Gastroesophageal sphincter (tissue), 4 donors: ENCODE data around the gene PADI4. TPM values are rescaled to one million over a fixed set of nuclear protein-coding genes. Genes with fewer than 3 reads are reported as not detected.

Source experiments
- ATAC-seq: fragments of 150-250 bp; one replicate; pipeline ENCODE4 v1.9.1; 2016; ENCODE audit warnings: mild to moderate bottlenecking, moderate library complexity
- H3K27ac ChIP-seq, 4 donors: fragments of 200-600 bp; sonication (generic) in 3 of 4; 1 replicate in 3 of 4; 2 replicates in 1 of 4; pipeline ENCODE4 v1.5.1; 2016 to 2019
- H3K27me3 ChIP-seq: fragments of 200-600 bp; sonication (generic); one replicate; pipeline ENCODE4 v1.5.1; 2019
- H3K36me3 ChIP-seq, 2 donors: fragments of 200-600 bp; sonication (generic); one replicate each; pipeline ENCODE4 v1.5.1; 2019; ENCODE audit warnings: control low read depth in 1 of 2
- H3K4me1 ChIP-seq, 3 donors: fragments of 200-600 bp; sonication (generic); 1 replicate in 2 of 3; 2 replicates in 1 of 3; pipeline ENCODE4 v1.5.1; 2016 to 2019; ENCODE audit warnings: control low read depth in 2 of 3
- H3K4me3 ChIP-seq, 2 donors: fragments of 200-600 bp; sonication (generic); one replicate each; pipeline ENCODE4 v1.5.1; 2019; ENCODE audit warnings: mild to moderate bottlenecking in 1 of 2, moderate library complexity in 1 of 2
- H3K9me3 ChIP-seq, 3 donors: fragments of 200-600 bp; sonication (generic); one replicate each; pipeline ENCODE4 v1.5.1; 2017 to 2019; ENCODE audit warnings: control low read depth in 2 of 3
- CTCF ChIP-seq, 4 experiments: fragments of 200-600 bp in 2 of 4; fragments of 450-650 bp in 2 of 4; sonication (generic) in 1 of 4; IDR thresholded peaks; one replicate each; pipeline ENCODE4 v1.5.1; 2017 to 2019; ENCODE audit warnings: antibody characterized with exemption in 4 of 4, mild to moderate bottlenecking in 2 of 4, moderate library complexity in 2 of 4
- EP300 ChIP-seq: sonication (generic); formaldehyde crosslinking; IDR thresholded peaks from one replicate; pipeline ENCODE4 v1.6.1; 2017; ENCODE audit warnings: antibody characterized with exemption, mild to moderate bottlenecking
- POLR2A ChIP-seq, 2 donors: fragments of 450-650 bp; IDR thresholded peaks; one replicate each; pipeline ENCODE4 v1.6.1; 2017; ENCODE audit warnings: antibody characterized with exemption in 2 of 2, mild to moderate bottlenecking in 2 of 2, moderate library complexity in 1 of 2
- POLR2AphosphoS5 ChIP-seq: sonication (generic); formaldehyde crosslinking; IDR thresholded peaks from one replicate; pipeline ENCODE4 v1.6.1; 2017; ENCODE audit warnings: antibody characterized with exemption
- WGBS, 2 donors: methylation state at CpG; one replicate each; pipeline ENCODE4 v1.1.5; 2018; ENCODE audit warnings: low coverage in 1 of 2; 5-methylcytosine and 5-hydroxymethylcytosine counted together
- total RNA-seq, 4 donors: library from RNA; depleted of rRNA; stranded (reverse); fragments of >200 nt; gene quantifications; one replicate each; pipeline ENCODE4 v1.1.0, GENCODE V29; 2016

Gene PADI4
- total RNA-seq, 4 donors from 2014 or later, result 1.6 TPM; not detected in 3

DNA sequence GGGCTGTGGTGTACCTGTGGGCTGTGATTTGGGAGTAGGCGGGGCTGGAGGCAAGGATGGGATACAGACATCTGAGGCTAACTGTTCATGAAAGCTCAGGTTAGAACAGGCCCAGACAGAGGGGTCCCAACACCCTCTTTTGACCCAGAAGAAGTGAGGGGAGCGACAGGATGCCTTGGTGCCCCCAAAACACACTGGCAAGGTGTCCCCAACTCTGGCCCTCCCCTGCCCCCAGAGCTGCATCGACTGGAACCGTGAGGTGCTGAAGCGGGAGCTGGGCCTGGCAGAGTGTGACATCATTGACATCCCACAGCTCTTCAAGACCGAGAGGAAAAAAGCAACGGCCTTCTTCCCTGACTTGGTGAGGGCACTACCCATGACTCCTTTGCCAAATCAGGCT is 27.6 kb upstream of the PADI4 start:
- H3K36me3 ChIP-seq, result no peaks in the 10 kb centered on the region
- no peaks in the 10 kb centered on the region for H3K4me1 ChIP-seq
- H3K27me3 ChIP-seq, result peaks cover 71% of the 10 kb centered on the region
- no peaks in the 10 kb centered on the region for H3K9me3 ChIP-seq
- H3K4me3 ChIP-seq, result no peak overlapping the region
- WGBS, 2 donors, result 40 to 80% methylated on average over 2 of the region's 7 CpGs
- ATAC-seq, result no peak
- H3K27ac ChIP-seq, result no peak overlapping the region
- no peak for TF ChIP-seq CTCF (IDR thresholded peaks at IDR 0.05)
- TF ChIP-seq EP300, result no peak
- TF ChIP-seq POLR2A (IDR thresholded peaks at IDR 0.05), result no peak
- no peak for TF ChIP-seq POLR2AphosphoS5

DNA sequence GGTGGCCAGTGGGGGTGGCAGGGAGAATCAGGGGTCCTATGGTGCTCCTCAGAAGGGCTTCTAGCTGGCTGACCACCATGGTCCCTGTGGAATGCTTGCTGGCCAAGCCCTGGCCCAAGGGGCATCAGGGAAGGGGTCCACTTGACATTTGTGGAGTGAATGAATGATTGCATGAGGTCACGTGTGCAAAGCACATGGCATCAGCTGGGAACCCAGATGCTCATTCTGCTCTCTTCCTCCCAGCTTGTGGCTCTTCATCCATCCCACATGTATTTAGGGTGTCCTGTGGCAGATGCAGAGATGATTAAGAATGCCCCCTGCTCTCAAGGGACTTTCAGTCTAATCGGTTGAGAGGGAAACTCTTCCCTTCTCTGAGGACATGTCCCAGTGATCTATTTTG is 27.1 kb upstream of the PADI4 start:
- WGBS, 2 donors, result 84% methylated on average over 2 of the region's 2 CpGs; no CpG with 5 or more reads in 1 of the 2 donors
- Histone ChIP-seq H3K27me3 (peaks cover 73% of the 10 kb centered on the region), H3K4me1 (no peaks in the 10 kb centered on the region), H3K9me3 (no peaks in the 10 kb centered on the region), H3K4me3 (no peak overlapping the region), H3K36me3 (no peaks in the 10 kb centered on the region), H3K27ac (no peak overlapping the region)
- TF ChIP-seq EP300, result no peak
- TF ChIP-seq CTCF (IDR thresholded peaks at IDR 0.05), result no peak
- no peak for TF ChIP-seq POLR2A (IDR thresholded peaks at IDR 0.05)
- ATAC-seq, result no peak

- 58 to 63% methylated on average over 5 to 7 of the region's 8 CpGs for WGBS, 2 donors
- Histone ChIP-seq H3K9me3 (no peaks in the 10 kb centered on the region), H3K4me1 (no peaks in the 10 kb centered on the region), H3K27me3 (peaks cover 77% of the 10 kb centered on the region), H3K4me3 (no peak overlapping the region), H3K27ac (no peak overlapping the region), H3K36me3 (no peaks in the 10 kb centered on the region)
- ATAC-seq, result no peak
- TF ChIP-seq POLR2AphosphoS5 (no peak), POLR2A (IDR thresholded peaks at IDR 0.05) (no peak), CTCF (IDR thresholded peaks at IDR 0.05) (no peak), EP300 (no peak)
Observed at GRCh38 chr1:17281775-17282181, 26.2 kb upstream of the PADI4 start.

DNA sequence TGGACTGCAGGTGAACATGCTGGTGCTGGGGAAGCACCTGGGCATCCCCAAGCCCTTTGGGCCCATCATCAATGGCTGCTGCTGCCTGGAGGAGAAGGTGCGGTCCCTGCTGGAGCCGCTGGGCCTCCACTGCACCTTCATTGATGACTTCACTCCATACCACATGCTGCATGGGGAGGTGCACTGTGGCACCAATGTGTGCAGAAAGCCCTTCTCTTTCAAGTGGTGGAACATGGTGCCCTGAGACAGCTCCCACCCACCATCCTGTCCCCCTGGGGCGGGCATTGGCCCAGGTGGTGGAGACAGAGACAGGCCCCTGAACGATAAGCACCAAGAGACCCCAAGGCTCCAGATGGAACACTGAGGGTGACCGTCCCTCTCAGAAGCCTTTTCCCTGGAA is 25.2 kb upstream of the PADI4 start:
- Histone ChIP-seq H3K4me3 (no peak overlapping the region), H3K9me3 (no peaks in the 10 kb centered on the region), H3K27me3 (peaks cover 77% of the 10 kb centered on the region), H3K36me3 (no peaks in the 10 kb centered on the region), H3K27ac (no peak overlapping the region), H3K4me1 (no peaks in the 10 kb centered on the region)
- ATAC-seq, result no peak
- WGBS, 2 donors, result 90% methylated on average over 4 of the region's 5 CpGs; no CpG with 5 or more reads in 1 of the 2 donors
- no peak for TF ChIP-seq POLR2AphosphoS5
- no peak for TF ChIP-seq POLR2A (IDR thresholded peaks at IDR 0.05)
- no peak for TF ChIP-seq EP300
- TF ChIP-seq CTCF (IDR thresholded peaks at IDR 0.05), result no peak

- Histone ChIP-seq H3K9me3 (no peaks in the 10 kb centered on the region), H3K4me1 (peaks cover 0 to 4% (median 0%) of the 10 kb centered on the region in 3 donors), H3K27ac (no peak overlapping the region), H3K27me3 (peaks cover 86% of the 10 kb centered on the region), H3K4me3 (no peak overlapping the region), H3K36me3 (no peaks in the 10 kb centered on the region)
- TF ChIP-seq CTCF (IDR thresholded peaks at IDR 0.05) (no peak), POLR2A (IDR thresholded peaks at IDR 0.05) (no peak), POLR2AphosphoS5 (no peak), EP300 (no peak)
- 80% methylated on average over 1 of the region's 5 CpGs for WGBS, 2 donors
- ATAC-seq, result no peak
Observed at GRCh38 chr1:17286646-17287045, 21.4 kb upstream of the PADI4 start.
